GM19240 (cell line): Measurements from ENCODE around the gene ZNF593.

Experiments used
- DNase-seq: peaks from one replicate; pipeline ENCODE4 v3.0.0; 2011; ENCODE audit warnings: low spot score; ENCODE audit not compliant: insufficient read length

Gene ZNF593

GRCh38 chr1:26169669-26170471 is at the start of gene ZNF593:
TSS of gene ZNF593 (plus strand) at chr1:26169908. CDS start at chr1:26169984, 76 bp downstream.
- DNase-seq, result peak; percentile 100

GRCh38 chr1:26121854-26122773 is 47.6 kb upstream of the ZNF593 start:
- DNase-seq, result no peak

- no peak for DNase-seq
Measured at GRCh38 chr1:26122988-26123973, 46.4 kb upstream of the ZNF593 start.

GRCh38 chr1:26124418-26125331 is 45.0 kb upstream of the ZNF593 start:
- DNase-seq, result no peak

GRCh38 chr1:26125382-26125781 is 44.3 kb upstream of the ZNF593 start:
- no peak for DNase-seq

- DNase-seq, result no peak
Measured at GRCh38 chr1:26125946-26126320, 43.8 kb upstream of the ZNF593 start.

- DNase-seq, result peak; percentile 39
Measured at GRCh38 chr1:26126321-26127084, 43.2 kb upstream of the ZNF593 start.

- DNase-seq, result no peak
Measured at GRCh38 chr1:26127235-26128163, 42.2 kb upstream of the ZNF593 start.

GRCh38 chr1:26129778-26130177 is 39.9 kb upstream of the ZNF593 start:
- no peak for DNase-seq

- DNase-seq, result no peak
Measured at GRCh38 chr1:26130695-26131094, 39.0 kb upstream of the ZNF593 start.

GRCh38 chr1:26132128-26132833 is 37.4 kb upstream of the ZNF593 start:
- no peak for DNase-seq

- no peak for DNase-seq
Measured at GRCh38 chr1:26132834-26133167, 36.9 kb upstream of the ZNF593 start.

GRCh38 chr1:26134466-26134865 is 35.2 kb upstream of the ZNF593 start:
- no peak for DNase-seq

- no peak for DNase-seq
Measured at GRCh38 chr1:26138974-26139558, 30.6 kb upstream of the ZNF593 start.

- no peak for DNase-seq
Measured at GRCh38 chr1:26142159-26142558, 27.5 kb upstream of the ZNF593 start.

- DNase-seq, result peak; percentile 76
Measured at GRCh38 chr1:26145041-26145959, 24.4 kb upstream of the ZNF593 start.
